B cell (primary cell): ENCODE data around the gene DEAF1. TPM values are rescaled to one million over a fixed set of nuclear protein-coding genes. Genes with fewer than 3 reads are reported as not detected.

Experiments
- ATAC-seq: fragments of 200-7000 bp; cut with Tn5 transposase; one replicate; pipeline ENCODE4 v1.10.0; 2021; ENCODE audit warnings: low read depth, mild to moderate bottlenecking, moderate number of reproducible peaks, moderate library complexity
- CTCF ChIA-PET: fragments of 350-600 bp; sonication (Branson Sonifier 250); formaldehyde crosslinking; loops from one replicate; lab custom pipeline; 2021; ENCODE audit warnings: antibody characterized with exemption, inconsistent platforms; lab: Charles Lee
- POLR2A ChIA-PET: fragments of 350-600 bp; sonication (Branson Sonifier 250); formaldehyde crosslinking; loops from one replicate; lab custom pipeline; 2021; ENCODE audit warnings: antibody characterized with exemption; lab: Charles Lee
- DNase-seq: peaks from one replicate; pipeline ENCODE4 v3.0.0; 2013
- H2AFZ ChIP-seq: 2 replicates; pipeline ENCODE4 v1.6.1; 2012; ENCODE audit warnings: mild to moderate bottlenecking, low read depth, low read length; ENCODE audit not compliant: insufficient read depth, poor library complexity, severe bottlenecking
- H3K27ac ChIP-seq, 2 donors: 1 replicate in 1 of 2; 2 replicates in 1 of 2; pipeline ENCODE4 v1.5.1; 2012 to 2013; ENCODE audit warnings: low read length in 2 of 2, mild to moderate bottlenecking in 2 of 2, moderate library complexity in 1 of 2
- H3K27me3 ChIP-seq, 4 experiments: fragments of 200-600 bp in 1 of 4; sonication (generic) in 1 of 4; replicated peaks in 1 of 4; 1 replicate in 2 of 4; 2 replicates in 2 of 4; pipeline versions ENCODE4 v1.6.1 to v1.7.0; 2013 to 2016; ENCODE audit warnings: low read length in 3 of 4, mild to moderate bottlenecking in 2 of 4, mixed read lengths in 1 of 4, moderate library complexity in 1 of 4; ENCODE audit not compliant: insufficient read depth in 4 of 4, control insufficient read depth in 3 of 4; ENCODE audit errors: control extremely low read depth in 1 of 4
- H3K36me3 ChIP-seq, 2 experiments: replicated peaks in 1 of 2; 1 replicate in 1 of 2; 2 replicates in 1 of 2; pipeline versions ENCODE4 v1.6.1 to v1.7.1; 2013; ENCODE audit warnings: low read length in 1 of 2; ENCODE audit not compliant: insufficient read depth in 2 of 2, control insufficient read depth in 1 of 2; ENCODE audit errors: control extremely low read depth in 1 of 2, extremely low read depth in 1 of 2
- H3K4me1 ChIP-seq, 2 donors: fragments of 200-600 bp in 1 of 2; sonication (generic) in 1 of 2; 1 replicate in 1 of 2; 2 replicates in 1 of 2; pipeline versions ENCODE4 v1.5.1 to v1.6.1; 2013 to 2017; ENCODE audit warnings: low read length in 2 of 2; ENCODE audit not compliant: control insufficient read depth in 2 of 2, insufficient read depth in 2 of 2
- H3K4me2 ChIP-seq: replicated peaks from 2 replicates; pipeline ENCODE3; 2012; ENCODE audit warnings: mild to moderate bottlenecking, low read depth, low read length; ENCODE audit not compliant: poor library complexity, severe bottlenecking
- H3K4me3 ChIP-seq, 5 experiments: fragments of 200-600 bp in 1 of 5; sonication (generic) in 1 of 5; 1 replicate in 3 of 5; 2 replicates in 2 of 5; pipeline versions ENCODE4 v1.5.1 to v1.7.0; 2011 to 2016; ENCODE audit warnings: low read length in 4 of 5, mild to moderate bottlenecking in 4 of 5, low read depth in 2 of 5, control low read depth in 1 of 5, moderate library complexity in 1 of 5; ENCODE audit not compliant: insufficient read depth in 1 of 5; ENCODE audit errors: control extremely low read depth in 1 of 5, extremely low read depth in 1 of 5
- H3K79me2 ChIP-seq: fragments of 200-600 bp; sonication (generic); one replicate; pipeline ENCODE4 v1.6.0; 2016; ENCODE audit warnings: low read length; ENCODE audit not compliant: control insufficient read depth, insufficient read depth
- H3K9ac ChIP-seq: fragments of 200-600 bp; sonication (generic); 2 replicates; pipeline ENCODE4 v1.6.1; 2017; ENCODE audit warnings: mild to moderate bottlenecking, low read length, moderate library complexity
- H3K9me3 ChIP-seq, 3 donors: one replicate each; pipeline versions ENCODE4 v1.6.1 to v1.7.1; 2013; ENCODE audit warnings: low read length in 2 of 3; ENCODE audit not compliant: control insufficient read depth in 2 of 3, insufficient read depth in 1 of 3; ENCODE audit errors: control extremely low read depth in 1 of 3
- H4K20me1 ChIP-seq: 2 replicates; pipeline ENCODE4 v1.6.0; 2012; ENCODE audit warnings: mild to moderate bottlenecking, low read length; ENCODE audit not compliant: insufficient read depth, control insufficient read depth, poor library complexity, severe bottlenecking
- H3K27ac Mint-ChIP-seq: one replicate; pipeline ENCODE4 v1.8.0; 2021; ENCODE audit warnings: mixed read lengths
- H3K27me3 Mint-ChIP-seq: one replicate; pipeline ENCODE4 v1.8.0; 2021; ENCODE audit warnings: mixed read lengths
- H3K4me1 Mint-ChIP-seq: one replicate; pipeline ENCODE4 v1.8.0; 2021; ENCODE audit warnings: mixed read lengths
- H3K4me3 Mint-ChIP-seq: one replicate; pipeline ENCODE4 v1.8.0; 2021; ENCODE audit warnings: mixed read lengths
- H3K9me3 Mint-ChIP-seq: one replicate; pipeline ENCODE4 v1.8.0; 2022; ENCODE audit warnings: mixed read lengths; ENCODE audit not compliant: insufficient read depth
- CTCF ChIP-seq: fragments of 200-600 bp; IDR thresholded peaks from one replicate; pipeline ENCODE4 v1.8.0; 2022; ENCODE audit warnings: antibody characterized with exemption, mild to moderate bottlenecking
- EZH2 ChIP-seq: IDR thresholded peaks from 2 replicates; pipeline ENCODE4 v1.6.1; 2012; ENCODE audit warnings: borderline replicate concordance, low read depth, mild to moderate bottlenecking, moderate library complexity, low read length; ENCODE audit not compliant: insufficient read depth, poor library complexity, severe bottlenecking
- WGBS: methylation state at CpG from one replicate; pipeline ENCODE4 v1.1.5; 2013; ENCODE audit warnings: missing lambda C conversion rate; ENCODE audit not compliant: insufficient coverage; 5-methylcytosine and 5-hydroxymethylcytosine counted together
- intact Hi-C: fragments of 100-400 bp; cut with micrococcal nuclease; formaldehyde crosslinking; loops from one replicate; pipeline ENCODE4 v1.10.0; 2022
- polyA plus RNA-seq: library from polyadenylated mRNA; depleted of rRNA; stranded (reverse); fragments of >200 nt; gene quantifications from 2 replicates; pipeline ENCODE4 v1.2.3, GENCODE V29; 2012
- total RNA-seq, 2 donors: library from RNA; stranded (reverse); fragments of 120-200 nt in 1 of 2; gene quantifications; 1 replicate in 1 of 2; 2 replicates in 1 of 2; pipeline versions ENCODE4 v1.2.3 to v1.2.4, GENCODE V29; 2013 to 2022

Gene DEAF1
- total and polyA plus RNA-seq, 2 donors (not counting 1 experiment from before 2014, with no cell fraction given), result 31.8 to 53.6 TPM

GRCh38 chr11:614623-615503, 80.2 kb downstream of the DEAF1 start:
- ATAC-seq, result no peak
- 74% methylated on average over 68 of the region's 68 CpGs for WGBS
- intact Hi-C loops, result loop anchor here (10.0 kb wide), 1 partner anchor 110 kb away; no protein-coding TSS in a partner anchor
- peak overlapping the region; percentile 45 to 83 (median 79) for H3K4me3 ChIP-seq
- Mint-ChIP-seq H3K27me3 (no peaks in the 10 kb centered on the region), H3K4me1 (peaks cover 17% of the 10 kb centered on the region), H3K9me3 (no peaks in the 10 kb centered on the region), H3K27ac (peak overlapping the region; percentile 94), H3K4me3 (peak overlapping the region; percentile 92)
- peak; percentile 42 for DNase-seq
- H3K27ac ChIP-seq, result peak overlapping the region; percentile 81 to 85
- H3K9me3 ChIP-seq, result no peaks in the 10 kb centered on the region
- no peak for TF ChIP-seq CTCF
- no peak for TF ChIP-seq EZH2
- peaks cover 18 to 35% of the 10 kb centered on the region in 2 donors for H3K4me1 ChIP-seq
- ChIA-PET CTCF (interaction anchor here (1.0 to 1.7 kb wide), 4 partner anchors 10 to 60 kb away, joined by 3 to 8 read pairs (median 4); no protein-coding TSS in a partner anchor), POLR2A (interaction anchor here (0.6 to 2.0 kb wide), 7 partner anchors 9 to 79 kb away, joined by 3 to 13 read pairs (median 4); partner anchors contain the start of genes HRAS, LRRC56 and PHRF1)
- H4K20me1 ChIP-seq, result peaks cover 53% of the 10 kb centered on the region
- peak overlapping the region; percentile 90 for H3K4me2 ChIP-seq
- peaks cover 6% of the 10 kb centered on the region for H3K79me2 ChIP-seq
- H3K9ac ChIP-seq, result peak overlapping the region; percentile 80
- H3K27me3 ChIP-seq, result no peaks in the 10 kb centered on the region
- peak overlapping the region; percentile 80 for H2AFZ ChIP-seq
- peaks cover 0 to 42% of the 10 kb centered on the region in 2 experiments for H3K36me3 ChIP-seq
